Hematopoietic multipotent progenitor cell treated with erythropoietin and hydrocortisone succinate and interleukin-3 and kit ligand, for 17 days (in vitro differentiated cells): ENCODE measurements around the gene GRID1.

Experiments
- DNase-seq: peaks from one replicate; pipeline ENCODE4 v3.0.0-alpha.2; 2015; ENCODE audit warnings: low spot score

Gene GRID1

DNA sequence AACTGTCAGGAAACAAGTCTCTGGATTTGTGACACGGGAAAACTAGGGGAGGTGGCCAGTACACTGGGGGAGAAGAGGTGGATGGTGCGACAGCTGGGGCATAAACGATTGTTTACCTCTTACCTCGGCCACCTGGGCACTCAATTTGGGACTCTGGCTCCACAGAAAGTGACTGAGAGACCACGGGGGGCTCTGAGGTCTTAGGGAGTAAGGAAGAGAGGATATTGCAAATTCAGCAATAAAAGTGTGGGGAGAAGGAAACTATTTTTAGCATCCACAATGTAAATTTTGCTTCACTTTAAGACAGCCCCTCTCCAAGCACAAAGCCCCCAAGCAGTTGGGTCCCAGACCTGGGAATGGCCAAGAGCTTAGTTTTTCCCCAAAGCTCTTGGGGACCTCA is 440.5 kb downstream of the GRID1 start:
- no peak for DNase-seq

DNA sequence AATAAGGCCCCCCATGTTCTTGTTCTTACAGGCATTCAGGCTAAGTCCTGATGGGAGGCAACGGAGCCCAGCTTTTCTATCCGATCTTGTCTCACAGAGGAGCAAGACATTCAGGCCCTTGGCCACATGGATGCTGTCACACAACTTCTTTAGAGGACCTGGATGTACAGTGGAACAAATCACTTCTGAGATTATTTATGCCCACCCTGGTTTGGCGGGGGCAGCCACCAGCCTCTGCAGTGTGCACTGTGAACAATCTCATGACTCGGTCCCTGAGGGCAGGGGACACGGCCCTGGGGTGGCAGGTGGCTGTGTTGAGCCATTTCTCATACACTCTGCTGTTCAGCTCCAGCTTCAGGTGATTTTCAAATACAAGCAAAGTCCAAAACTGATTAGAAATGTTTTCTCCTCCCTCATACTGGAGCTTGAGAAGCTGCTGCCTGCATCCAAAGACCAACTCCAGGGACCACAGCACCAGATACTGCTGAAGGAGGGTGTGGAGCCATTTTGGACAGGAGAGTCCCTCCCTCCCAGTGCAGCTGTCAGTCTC is 441.3 kb downstream of the GRID1 start:
- no peak for DNase-seq

DNA sequence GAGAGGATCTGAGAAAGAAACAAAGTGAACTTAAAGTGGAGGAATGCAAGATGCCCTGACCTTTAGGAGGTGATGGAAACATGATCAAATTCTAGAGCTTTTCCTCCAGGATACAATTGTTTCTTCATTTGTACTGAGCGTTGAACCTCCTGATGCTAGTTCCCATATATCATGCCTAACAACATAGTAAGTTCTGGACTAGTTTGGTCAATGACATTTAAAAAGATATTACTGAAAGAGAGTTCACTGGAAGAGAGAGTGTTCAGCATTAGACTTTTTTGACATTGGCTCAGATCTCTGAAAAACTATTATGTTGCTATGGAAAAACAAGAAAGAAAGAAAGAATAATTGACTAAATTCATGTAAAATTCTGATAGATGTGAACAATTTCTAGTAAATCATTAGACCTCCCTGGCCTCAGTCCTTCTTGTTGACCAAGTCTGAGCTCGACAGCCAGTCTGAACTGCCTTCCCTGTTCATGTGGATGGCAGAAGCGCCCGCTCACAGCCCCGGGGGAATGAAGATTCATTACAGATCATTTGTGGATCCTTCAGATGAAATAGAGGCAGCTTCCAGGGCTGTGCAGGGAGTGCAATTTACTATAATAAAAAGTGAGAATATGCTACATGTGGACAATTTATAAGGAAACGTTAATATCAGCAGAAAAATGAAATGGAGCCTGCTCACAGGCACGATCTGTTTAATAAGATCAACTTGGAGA is 442.1 kb downstream of the GRID1 start:
- no peak for DNase-seq

DNA sequence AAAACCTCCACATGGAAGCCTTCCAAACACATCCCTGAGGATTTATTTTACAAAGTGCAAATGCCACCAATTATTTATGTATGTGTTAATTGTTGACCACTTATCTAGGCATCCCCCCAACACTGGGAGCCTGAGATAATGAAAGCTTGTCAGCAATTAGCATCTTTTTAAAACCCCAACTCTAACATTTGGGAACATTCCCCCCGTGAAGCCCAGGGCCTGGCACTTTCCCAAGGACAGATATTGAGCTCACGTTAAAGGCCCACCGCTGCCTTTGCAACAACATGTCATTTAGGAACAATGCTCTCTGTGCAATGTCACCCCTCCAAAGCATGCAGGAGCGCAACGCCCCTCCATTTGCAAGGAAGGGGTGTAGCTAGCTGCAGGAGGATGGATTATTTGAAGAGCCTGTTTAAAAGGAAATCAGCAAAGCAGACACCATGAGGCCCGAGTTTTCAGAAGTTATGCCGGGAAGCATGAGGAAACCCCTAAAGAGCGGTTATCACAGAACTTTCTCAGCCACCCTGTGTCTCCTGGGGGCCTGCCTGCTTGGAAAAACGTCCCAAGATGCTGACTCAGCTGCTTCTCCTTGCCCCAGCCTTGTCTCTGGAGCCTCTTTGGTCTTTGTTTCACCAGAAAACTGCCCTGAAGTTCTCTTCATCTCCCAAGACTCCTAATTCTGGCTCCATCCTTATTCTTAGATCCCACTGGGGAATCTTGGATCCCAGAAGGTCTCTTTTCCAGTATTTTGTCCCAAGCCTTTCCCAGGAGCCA is 444.1 kb downstream of the GRID1 start:
- no peak for DNase-seq

DNA sequence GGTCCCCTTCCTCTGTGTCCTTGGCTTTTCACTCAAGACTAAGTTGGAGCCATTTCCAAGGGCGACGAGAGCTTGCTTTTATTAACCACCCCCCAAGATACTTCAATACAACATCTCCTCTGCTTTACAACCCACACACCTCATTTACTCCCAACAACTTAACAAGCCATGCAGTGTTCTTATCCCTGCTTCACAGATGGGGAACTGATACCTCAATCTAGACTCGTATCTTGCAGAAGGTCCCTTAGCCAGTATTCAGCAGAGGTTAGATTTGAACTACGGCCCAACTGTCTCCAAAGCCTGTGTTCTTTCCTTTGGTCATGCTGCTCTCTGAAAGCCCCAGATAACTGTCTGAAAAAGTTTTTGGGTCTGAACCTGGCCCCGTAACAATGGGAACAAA is 444.8 kb downstream of the GRID1 start:
- DNase-seq: no peak

DNA sequence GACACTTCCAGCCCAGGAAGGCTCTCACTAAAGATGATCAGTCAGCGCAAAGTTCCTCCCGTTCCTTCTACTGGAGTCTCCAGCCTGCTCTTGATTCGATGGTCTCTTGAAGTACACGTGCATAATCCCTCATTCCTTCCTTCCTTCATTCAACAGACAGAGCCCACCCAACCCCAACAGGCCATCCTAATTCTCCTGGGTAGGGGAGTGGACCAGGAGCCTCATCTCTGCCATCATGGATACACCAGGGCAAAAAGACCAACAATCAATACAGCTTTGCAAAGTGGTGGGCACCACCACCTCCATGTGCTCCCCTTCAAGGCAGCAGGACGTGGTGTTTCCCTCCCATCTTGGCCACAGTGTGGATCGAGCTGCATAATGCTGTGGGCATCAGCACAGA is 446.3 kb downstream of the GRID1 start:
- DNase-seq: no peak

DNA sequence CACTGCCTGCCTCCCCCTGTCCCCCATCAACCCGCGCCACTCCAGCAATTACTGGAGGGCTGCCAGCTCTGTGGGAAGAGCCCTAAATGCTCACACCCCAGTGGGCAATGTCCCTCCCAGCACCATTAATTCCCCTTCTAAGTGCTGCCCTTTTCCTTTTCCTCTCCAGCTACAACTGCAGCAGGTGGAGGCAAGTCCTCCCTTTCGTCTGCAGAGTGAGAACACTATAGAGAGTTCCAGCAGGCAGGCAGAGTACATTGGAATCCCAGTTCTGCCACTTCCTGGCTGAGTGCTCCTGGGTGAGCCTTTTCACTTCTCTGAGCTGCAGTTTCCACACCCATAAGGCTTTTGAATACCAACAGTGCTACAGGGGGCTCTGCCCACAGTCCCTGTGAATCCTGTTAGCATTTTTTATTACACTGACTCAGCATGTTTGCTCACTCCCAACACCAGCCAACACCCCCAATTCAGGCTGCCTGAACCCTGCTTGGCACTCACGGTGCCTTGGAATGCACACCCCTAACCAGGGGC is 447.0 kb downstream of the GRID1 start:
- DNase-seq: no peak

DNA sequence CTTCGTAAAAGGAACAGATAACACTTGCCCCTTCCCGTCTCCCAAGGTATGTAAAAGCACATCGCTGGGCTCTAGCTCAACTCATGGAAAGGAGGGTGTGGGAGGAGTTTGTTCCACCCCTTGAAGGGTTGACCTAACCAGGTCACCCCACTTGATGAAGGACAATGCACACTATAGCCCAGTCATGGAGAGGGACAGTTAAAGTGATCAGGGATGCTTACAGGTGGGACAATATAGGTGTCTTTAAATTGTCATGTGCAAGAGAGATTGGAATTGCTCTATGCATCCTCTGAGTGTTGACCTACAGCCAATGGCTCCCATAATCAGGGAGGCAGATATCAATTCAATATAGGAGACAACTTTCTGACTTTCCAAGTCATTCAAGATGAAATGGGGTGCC is 448.2 kb downstream of the GRID1 start:
- DNase-seq: no peak

DNA sequence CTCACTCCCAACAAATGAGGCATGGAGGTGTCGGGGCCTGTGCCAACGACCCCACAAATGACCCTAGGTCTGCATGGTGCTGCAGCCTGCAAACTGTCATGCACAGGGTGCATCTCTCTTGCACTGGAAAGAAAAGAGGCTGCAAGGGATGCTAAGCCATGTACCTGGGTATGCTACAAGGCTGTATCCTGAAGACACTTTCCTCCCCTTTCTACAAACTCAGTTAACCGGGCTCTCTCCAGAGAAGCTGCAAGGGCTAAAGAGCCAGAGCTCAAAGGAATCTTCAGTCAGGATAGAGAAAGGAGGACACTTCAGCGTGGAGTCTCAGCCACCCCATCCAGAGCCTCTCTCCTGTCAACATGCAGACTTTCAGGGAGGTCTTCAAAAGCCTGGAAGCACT is 449.0 kb downstream of the GRID1 start:
- no peak for DNase-seq

DNA sequence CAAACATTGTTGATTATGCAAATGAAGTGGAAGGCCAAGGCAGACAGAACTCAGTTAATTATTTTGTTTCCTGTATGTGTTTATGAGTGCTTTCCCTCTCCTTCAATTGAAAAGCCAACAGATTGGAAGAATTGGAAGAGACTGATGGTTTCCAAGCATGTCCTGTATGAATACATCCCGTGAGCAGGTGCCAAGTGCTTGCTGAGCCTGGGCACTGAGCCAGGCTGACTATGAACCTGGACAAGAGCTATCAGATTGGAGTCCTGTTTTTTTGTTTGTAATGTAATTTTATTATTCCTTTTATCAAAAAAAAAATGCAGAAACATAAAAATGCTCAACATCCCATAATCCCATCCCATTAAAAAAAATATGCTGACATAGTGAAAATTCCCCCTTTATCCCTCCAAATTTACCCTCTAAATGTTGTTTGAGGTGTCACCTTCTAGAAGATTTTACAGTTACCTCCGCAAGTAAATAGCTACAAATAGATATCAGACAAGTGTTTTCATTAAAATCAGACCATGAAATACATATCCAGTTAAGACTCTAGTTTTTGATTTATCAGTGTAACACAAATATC is 449.5 kb downstream of the GRID1 start:
- DNase-seq: no peak

DNA sequence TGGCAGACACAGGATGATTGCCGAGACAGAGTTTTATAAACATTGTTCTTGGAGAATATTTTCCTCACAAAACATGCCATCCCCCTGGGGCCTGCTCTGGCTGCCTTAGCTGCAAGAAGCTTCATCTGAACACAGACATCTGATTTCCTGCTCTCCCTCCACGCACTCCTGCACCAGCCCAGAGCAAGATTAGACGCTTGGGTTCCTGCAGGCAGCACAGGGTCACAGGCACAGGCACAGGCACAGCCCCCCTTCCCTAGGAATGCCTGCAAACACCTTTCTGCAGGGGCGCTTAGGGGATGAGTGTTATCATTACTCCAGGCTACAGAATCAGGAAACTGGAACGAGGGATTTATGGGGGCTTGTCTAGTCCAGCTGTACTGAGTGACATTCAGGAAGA is 450.3 kb downstream of the GRID1 start:
- DNase-seq: no peak

DNA sequence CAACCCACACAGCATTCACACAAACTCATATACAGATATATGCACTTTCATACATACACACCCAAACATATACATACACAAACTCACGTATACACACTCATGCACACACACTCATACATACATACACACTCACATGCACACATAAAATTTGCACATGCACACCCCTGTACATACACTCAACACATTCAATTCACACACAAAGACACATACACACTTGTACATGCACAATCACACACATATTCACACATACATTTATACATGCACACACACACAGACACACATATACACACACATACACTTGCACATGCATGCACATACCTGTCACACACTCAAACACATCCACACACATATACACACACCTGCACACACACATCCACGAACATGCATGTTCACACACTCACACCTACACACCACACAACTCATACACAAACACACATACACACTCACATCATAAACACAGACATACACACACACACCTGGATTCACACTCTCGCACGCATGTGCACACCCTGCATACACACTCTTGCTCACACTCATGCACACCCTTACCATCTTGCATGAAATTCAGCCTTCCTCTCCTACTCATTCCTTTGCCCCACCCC is 451.2 kb downstream of the GRID1 start:
- DNase-seq: no peak

DNA sequence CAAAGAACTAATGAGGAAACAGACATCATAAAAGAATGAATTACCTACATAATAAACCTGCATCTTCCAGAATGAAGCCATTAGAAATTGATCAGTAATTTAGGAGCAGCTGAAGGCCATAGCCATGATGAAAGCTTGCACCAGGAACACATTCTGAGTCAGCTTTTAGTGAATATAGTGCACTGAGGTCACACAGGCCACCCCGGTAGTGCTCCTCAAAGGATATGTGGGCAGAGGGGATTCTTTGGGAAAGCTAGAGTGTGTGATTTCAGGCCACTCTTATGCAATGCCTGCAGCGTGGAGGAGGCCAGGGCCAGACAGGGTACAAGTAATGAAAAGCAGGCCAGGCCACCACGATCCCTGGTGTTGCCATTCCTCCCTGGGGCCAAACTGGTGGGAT is 451.9 kb downstream of the GRID1 start:
- no peak for DNase-seq

DNA sequence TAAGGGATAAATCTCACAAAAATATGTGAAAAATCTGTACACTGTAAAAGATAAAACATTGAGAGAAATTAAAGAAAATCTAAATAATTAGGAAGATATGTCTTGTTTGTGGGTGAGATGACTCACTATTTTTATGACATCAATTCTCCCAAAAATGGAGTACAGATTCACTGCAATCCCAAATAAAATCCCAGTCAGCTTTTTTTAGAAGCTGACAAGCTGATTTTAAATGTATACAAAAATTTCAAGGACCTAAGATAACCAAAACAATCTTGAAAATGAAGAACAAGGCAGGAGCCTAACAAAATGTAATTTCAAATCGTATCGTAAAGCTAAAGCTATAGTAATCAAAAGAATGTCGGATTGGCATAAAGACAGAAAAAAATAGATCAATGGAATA is 458.1 kb downstream of the GRID1 start:
- no peak for DNase-seq

DNA sequence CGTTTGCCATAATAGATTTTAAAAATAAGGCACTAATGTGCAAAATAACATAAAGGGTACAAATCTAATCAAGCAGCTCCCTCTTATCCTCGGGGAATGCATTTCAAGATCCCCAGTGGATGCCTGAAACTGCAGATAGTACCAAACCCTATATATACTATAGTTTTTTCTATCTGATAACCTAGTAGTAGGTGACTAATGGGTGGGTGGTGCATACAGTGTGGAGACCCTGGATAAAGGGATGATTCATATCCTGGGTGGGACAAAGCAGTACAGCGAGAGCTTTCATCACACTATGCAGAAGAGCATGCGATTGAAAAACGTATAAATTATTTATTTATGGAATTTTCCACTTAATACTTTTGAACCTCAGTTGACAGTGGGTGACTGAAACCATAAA is 464.5 kb downstream of the GRID1 start:
- no peak for DNase-seq

DNA sequence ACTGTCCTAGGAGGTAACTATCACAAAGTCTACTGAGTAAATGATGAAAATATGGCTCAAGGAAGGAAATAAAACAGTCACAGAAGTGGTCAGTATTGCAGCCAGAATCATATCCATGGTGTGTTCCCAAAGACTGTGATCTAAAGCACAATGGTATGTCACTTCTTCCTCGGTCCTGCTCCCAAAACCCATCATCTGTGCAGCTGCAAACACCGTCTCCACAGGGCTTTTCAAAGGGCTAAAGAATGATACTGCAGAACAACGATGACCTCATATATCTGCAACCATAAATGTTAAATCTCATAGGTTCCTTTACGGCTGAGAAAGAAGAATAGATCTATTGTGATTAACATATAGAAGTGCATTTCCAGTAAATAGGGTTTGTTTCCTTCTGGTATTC is 465.0 kb downstream of the GRID1 start:
- no peak for DNase-seq

DNA sequence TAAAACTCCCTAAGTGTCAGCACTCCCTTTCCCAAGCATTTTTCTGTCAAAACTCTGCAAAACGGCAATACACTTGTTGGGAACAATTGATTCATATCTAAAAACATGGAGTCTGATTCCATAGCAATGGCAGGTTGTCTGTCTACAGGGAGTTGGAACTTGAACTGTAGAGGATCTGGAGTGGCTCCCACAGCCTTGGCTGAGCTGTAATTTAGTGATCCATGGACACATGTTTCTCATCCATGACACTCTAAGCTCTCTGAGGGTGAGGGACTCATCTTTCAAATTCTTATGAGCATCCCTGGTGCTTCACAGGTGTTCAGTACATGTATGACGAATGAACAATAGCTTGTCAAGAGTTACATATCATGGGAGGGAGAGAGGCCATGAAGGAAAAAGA is 466.1 kb downstream of the GRID1 start:
- DNase-seq: no peak

DNA sequence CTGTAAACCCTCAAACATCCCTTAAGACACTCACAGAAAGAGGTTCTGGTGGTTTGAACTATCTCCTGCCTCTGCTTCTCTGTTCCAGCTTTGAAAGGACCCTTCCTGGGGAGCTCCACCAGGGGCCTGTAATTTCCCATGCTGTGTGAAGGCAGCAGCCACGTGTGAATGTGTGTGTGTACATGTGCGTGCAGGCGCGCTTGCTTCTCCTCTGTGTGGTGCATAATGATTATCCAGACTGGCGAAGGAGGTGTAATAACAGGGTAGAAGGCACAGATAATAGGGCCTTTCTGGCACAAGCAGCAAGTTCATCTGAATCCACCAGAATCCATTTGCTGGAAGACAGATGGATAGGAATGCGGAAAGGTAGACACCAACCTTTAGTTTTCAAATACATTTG is 466.5 kb downstream of the GRID1 start:
- DNase-seq: no peak

DNA sequence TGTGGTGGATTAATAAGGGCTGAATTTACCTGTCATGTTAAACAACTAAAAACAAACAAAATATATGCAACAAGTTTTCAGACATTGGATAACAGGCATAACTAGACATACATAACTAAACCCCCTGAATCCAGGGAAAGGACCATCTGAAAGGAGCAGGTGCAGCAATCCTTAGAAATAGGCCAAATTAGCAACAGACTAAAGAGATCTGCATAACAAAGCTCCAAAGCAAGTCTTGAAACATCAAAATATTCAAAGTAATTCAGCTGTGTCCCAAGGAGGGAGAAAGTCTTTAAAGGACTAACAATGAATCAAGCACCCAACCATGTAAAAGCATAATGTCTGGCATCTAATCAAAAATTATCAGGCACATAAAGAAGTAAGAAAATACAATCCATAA is 475.1 kb downstream of the GRID1 start:
- no peak for DNase-seq

DNA sequence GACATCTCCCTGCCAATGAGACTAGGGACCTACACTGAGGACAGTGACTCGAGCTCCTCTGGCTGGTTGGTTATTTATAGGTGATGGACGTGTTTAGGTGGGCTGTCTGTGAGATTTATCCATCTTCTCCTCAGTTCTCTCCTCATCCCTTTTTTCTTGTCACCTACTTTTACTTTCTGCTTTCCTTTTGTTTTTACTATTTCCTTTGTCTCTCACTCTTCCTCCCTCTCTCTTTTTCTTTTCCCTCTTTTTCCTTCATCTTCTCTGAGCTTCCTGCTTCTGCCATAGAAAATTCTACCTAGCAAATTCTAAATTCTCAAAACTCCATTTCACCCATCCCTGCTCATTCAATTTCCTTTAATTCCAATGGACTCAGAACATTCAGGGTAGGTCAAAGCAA is 478.0 kb downstream of the GRID1 start:
- DNase-seq: no peak

DNA sequence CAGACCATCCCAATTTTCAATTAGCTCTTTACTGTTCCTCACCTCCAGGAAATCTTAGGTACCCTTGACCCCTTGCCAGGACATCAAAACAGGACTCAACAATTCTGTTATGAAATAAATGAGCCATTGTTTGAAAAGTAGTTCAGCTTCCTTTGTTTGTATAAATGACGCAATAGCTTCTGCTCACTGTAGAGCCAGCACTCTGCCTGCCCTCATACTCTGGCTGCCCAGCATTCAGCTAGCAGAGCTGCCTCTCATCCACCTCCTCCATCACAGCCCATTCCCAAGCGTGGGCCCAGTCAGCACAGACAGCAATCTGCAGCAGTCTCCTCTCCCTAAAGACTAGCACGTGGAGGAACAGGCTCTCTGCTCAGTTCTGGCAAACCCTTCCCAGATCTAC is 478.6 kb downstream of the GRID1 start:
- DNase-seq: no peak

DNA sequence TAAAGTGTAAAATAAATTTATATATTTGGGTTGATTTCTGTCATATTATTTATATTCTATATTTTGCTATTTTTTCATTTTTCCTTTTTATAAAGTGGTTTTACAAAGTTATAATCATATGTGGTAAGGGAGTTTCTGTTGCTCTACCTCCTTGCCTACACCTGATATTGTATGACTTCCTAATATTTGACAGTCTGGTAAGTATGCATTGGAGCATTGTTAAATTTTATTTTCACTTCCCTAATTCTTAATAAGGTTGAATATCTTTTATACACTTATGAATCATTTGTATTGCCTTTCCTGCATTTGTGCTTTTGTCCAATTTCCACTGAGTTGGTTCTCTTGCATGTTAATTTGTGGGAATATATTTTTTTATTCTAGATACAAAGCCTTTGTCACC is 492.4 kb downstream of the GRID1 start:
- DNase-seq: no peak

DNA sequence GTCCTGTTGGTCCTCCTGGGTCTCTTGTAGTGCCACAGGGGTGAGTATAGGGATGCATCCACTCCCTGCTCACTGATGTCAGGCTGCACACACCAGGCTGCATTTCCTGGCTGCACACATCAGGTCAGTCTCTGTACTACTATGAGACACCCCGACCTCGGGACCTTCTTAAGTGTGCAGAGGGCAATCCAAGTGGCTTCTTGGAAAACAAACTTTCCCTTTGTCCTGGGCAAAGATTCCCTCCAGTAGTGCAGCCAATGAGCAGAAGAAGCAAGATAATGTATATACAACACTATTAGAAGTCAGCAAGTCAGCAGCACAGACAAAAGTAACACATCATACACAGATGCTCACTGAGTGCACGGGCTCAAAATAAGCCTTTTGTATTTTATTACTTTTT is 493.5 kb downstream of the GRID1 start:
- DNase-seq: no peak
